K562 (cell line): ENCODE measurements around the gene CDPF1. TPM values are rescaled to one million over a fixed set of nuclear protein-coding genes. Genes with fewer than 3 reads are reported as not detected.

ENCODE experiments used
- ARID3B ChIP-seq: fragments of 250-450 bp; sonication (Bioruptor Pico); IDR thresholded peaks from 2 replicates; pipeline ENCODE4 v1.4.0; 2020; ENCODE audit warnings: borderline replicate concordance
- ATF1 ChIP-seq, 2 experiments: fragments of 450-650 bp in 1 of 2; IDR thresholded peaks; 2 replicates each; pipeline ENCODE4 v1.6.1; 2016; ENCODE audit warnings: missing compliant biosample characterization in 1 of 2, missing genetic modification characterization in 1 of 2
- CHD4 ChIP-seq: fragments of 200-600 bp; sonication (generic); IDR thresholded peaks from 3 replicates; pipeline ENCODE4 v1.6.1; 2012; ENCODE audit warnings: low read depth, mild to moderate bottlenecking, mixed read lengths, low read length, inconsistent platforms; ENCODE audit not compliant: insufficient read depth, insufficient replicate concordance, poor library complexity, severe bottlenecking
- ELK1 ChIP-seq: sonication (generic); formaldehyde crosslinking; IDR thresholded peaks from 2 replicates; pipeline ENCODE4 v1.8.1; 2022; ENCODE audit warnings: missing genetic modification reagents
- HBP1 ChIP-seq: fragments of 450-650 bp; formaldehyde crosslinking; IDR thresholded peaks from 2 replicates; pipeline ENCODE4 v1.4.0; 2022; ENCODE audit warnings: missing genetic modification characterization
- HINFP ChIP-seq: fragments of 450-650 bp; conservative IDR thresholded peaks from 2 replicates; pipeline ENCODE4 v1.6.1; 2016; ENCODE audit warnings: missing genetic modification characterization, low read depth, mild to moderate bottlenecking, control low read depth, missing compliant biosample characterization
- MEF2A ChIP-seq: IDR thresholded peaks from 2 replicates; pipeline ENCODE4 v1.6.1; 2011; ENCODE audit warnings: low read depth, mild to moderate bottlenecking, low read length, moderate library complexity; ENCODE audit not compliant: control insufficient read depth
- PRMT5 ChIP-seq: sonication (generic); formaldehyde crosslinking; IDR thresholded peaks from 2 replicates; pipeline ENCODE4 v1.5.0; 2020; ENCODE audit warnings: missing genetic modification reagents
- RBBP5 ChIP-seq: fragments of 200-600 bp; sonication (generic); IDR thresholded peaks from 2 replicates; pipeline ENCODE4 v1.6.1; 2012; ENCODE audit warnings: borderline replicate concordance, mild to moderate bottlenecking, low read length, control low read depth, inconsistent platforms; ENCODE audit not compliant: insufficient read depth, poor library complexity, severe bottlenecking
- SP1 ChIP-seq: sonication (generic); formaldehyde crosslinking; IDR thresholded peaks from 2 replicates; pipeline ENCODE4 v1.8.1; 2022; ENCODE audit warnings: mild to moderate bottlenecking, missing genetic modification reagents
- SRSF1 ChIP-seq: fragments of 200-400 bp; formaldehyde crosslinking; IDR thresholded peaks from 2 replicates; pipeline ENCODE4 v1.6.1; 2017; ENCODE audit warnings: mild to moderate bottlenecking, low read depth, low read length, moderate library complexity
- TFAM ChIP-seq: fragments of 250-450 bp; sonication (Bioruptor Pico); conservative IDR thresholded peaks from 2 replicates; pipeline ENCODE4 v1.5.0; 2021; ENCODE audit warnings: mild to moderate bottlenecking, moderate library complexity
- ZBTB26 ChIP-seq: fragments of 450-650 bp; formaldehyde crosslinking; IDR thresholded peaks from 2 replicates; pipeline ENCODE4 v1.4.0; 2022; ENCODE audit warnings: missing genetic modification characterization
- ZNF124 ChIP-seq: sonication (generic); formaldehyde crosslinking; IDR thresholded peaks from 2 replicates; pipeline ENCODE4 v1.8.1; 2022; ENCODE audit warnings: missing genetic modification reagents
- ZNF224 ChIP-seq: sonication (generic); formaldehyde crosslinking; IDR thresholded peaks from 2 replicates; pipeline ENCODE4 v1.8.0; 2022; ENCODE audit warnings: mild to moderate bottlenecking, missing genetic modification reagents
- ZNF778 ChIP-seq: fragments of 450-650 bp; formaldehyde crosslinking; IDR thresholded peaks from 2 replicates; pipeline ENCODE4 v1.4.0; 2020; ENCODE audit warnings: mild to moderate bottlenecking, moderate library complexity
- polyA plus RNA-seq, 8 experiments: library from polyadenylated mRNA; depleted of rRNA in 4 of 8; stranded (reverse) in 5 of 8; unstranded in 3 of 8; fragments of >200 nt; fragmentation: Nextera tagmentation in 2 of 8; fragmentation: Illumina TruSeq in 1 of 8; extraction: Ambion mirVana in 2 of 8; extraction: Trizol in 1 of 8; gene quantifications; 2 replicates each; pipeline versions ENCODE4 v1.2.1 to v1.2.3, GENCODE V29; 2011 to 2014; ENCODE audit warnings: inconsistent platforms in 1 of 8, missing spikeins in 1 of 8
- total RNA-seq, 7 experiments: library from RNA; depleted of rRNA in 6 of 7; stranded (reverse); fragments of >200 nt in 6 of 7; fragmentation: Illumina TruSeq in 2 of 7; extraction: Trizol in 2 of 7; gene quantifications; 2 replicates each; pipeline versions ENCODE4 v1.2.1 to v1.2.3, GENCODE V29; 2011 to 2021; ENCODE audit warnings: low replicate concordance in 1 of 7
- TF ChIP-seq, protein P1 (sequence below): fragments of 250-450 bp; sonication (Bioruptor Pico); IDR thresholded peaks from 2 replicates; pipeline ENCODE4 v1.8.0; 2021; ENCODE audit warnings: moderate library complexity, mild to moderate bottlenecking, inconsistent platforms

The CDPF1 gene
- total and polyA plus RNA-seq, 9 of the 15 experiments (the other 6 are each of a cell fraction or from before 2014, with no cell fraction given), result 0.84 to 19.5 (median 9.1) TPM

GRCh38 chr22:46250035-46250782 is at the start of gene CDPF1 (continued):
- TF ChIP-seq HINFP (no peak), SRSF1 (no peak), ZNF778 (no peak), ZNF124 (CRISPR knock-in tag) (no peak), SP1 (CRISPR knock-in tag) (no peak), ELK1 (no peak), ZNF224 (CRISPR knock-in tag) (no peak), HBP1 (CRISPR knock-in tag) (no peak), ATF1 (CRISPR knock-in tag; IDR thresholded peaks at IDR 0.05) (no peak), ATF1 (tag; IDR thresholded peaks at IDR 0.05) (peak; percentile 47), RBBP5 (peak; percentile 69), PRMT5 (no peak), ZBTB26 (CRISPR knock-in tag) (no peak), MEF2A (no peak), CHD4 (no peak), TFAM (CRISPR knock-in tag) (no peak), ARID3B (CRISPR knock-in tag) (no peak)
- TF ChIP-seq, protein P1, sequence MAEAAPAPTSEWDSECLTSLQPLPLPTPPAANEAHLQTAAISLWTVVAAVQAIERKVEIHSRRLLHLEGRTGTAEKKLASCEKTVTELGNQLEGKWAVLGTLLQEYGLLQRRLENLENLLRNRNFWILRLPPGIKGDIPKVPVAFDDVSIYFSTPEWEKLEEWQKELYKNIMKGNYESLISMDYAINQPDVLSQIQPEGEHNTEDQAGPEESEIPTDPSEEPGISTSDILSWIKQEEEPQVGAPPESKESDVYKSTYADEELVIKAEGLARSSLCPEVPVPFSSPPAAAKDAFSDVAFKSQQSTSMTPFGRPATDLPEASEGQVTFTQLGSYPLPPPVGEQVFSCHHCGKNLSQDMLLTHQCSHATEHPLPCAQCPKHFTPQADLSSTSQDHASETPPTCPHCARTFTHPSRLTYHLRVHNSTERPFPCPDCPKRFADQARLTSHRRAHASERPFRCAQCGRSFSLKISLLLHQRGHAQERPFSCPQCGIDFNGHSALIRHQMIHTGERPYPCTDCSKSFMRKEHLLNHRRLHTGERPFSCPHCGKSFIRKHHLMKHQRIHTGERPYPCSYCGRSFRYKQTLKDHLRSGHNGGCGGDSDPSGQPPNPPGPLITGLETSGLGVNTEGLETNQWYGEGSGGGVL (CRISPR knock-in tag), result no peak
